Myocyte (in vitro differentiated cells): Measurements from ENCODE around the gene SAMD8. TPM values are rescaled to one million over a fixed set of nuclear protein-coding genes. Genes with fewer than 3 reads are reported as not detected.
A peak's percentile ranks its signal among the peaks of the same experiment; 100 is the strongest.
"Not testable (repeated sequence)": the region's sequence is repeated elsewhere in the genome, so short reads cannot be mapped to it uniquely, and the experiment has no call there.

ENCODE experiments used
- DNase-seq: peaks from one replicate; pipeline ENCODE4 v3.0.0-alpha.2; 2012; ENCODE audit warnings: low read depth
- total RNA-seq: library from RNA; depleted of rRNA; stranded (reverse); fragments of >200 nt; gene quantifications from 2 replicates; pipeline ENCODE4 v1.2.3, GENCODE V29; 2014

SAMD8 gene
- total RNA-seq, 1 donor from 2014 or later: 40.1 TPM

DNA sequence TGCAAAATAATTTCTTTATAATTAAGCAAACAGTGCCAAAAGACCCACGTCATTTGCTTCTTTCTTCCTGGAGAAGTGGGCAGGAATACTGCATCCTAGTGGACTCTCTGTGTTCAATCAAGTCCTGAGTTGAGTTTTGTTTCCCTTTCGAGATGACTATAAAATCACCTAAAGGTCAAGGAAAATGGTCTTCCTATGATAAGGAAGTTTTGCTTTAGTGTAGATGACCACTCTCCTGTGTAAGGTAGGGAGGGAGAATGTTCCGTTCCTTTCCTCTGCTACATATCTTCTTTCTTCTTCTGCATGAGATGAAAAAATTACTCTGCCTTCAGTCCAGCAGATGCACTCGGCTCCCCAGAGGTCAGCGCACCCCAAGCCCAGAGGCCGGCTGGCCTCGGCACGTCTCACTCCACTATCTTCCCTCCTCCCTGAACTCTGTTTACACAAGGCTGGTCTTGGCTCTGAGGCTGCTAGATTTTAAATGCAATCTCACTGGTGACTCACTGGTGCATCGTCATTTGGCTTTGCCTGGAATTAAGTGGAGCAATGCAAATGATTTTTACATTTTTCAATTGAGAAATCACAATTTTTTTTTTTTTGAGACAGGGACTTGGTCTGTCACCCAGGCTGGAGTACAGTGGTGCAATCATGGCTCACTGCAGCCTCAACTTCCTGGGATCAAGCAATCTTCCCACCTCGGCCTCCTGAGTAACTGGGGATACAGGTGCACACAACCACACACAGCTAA lies 80.5 kb downstream of the SAMD8 start:
- DNase-seq: peak; percentile 64

DNA sequence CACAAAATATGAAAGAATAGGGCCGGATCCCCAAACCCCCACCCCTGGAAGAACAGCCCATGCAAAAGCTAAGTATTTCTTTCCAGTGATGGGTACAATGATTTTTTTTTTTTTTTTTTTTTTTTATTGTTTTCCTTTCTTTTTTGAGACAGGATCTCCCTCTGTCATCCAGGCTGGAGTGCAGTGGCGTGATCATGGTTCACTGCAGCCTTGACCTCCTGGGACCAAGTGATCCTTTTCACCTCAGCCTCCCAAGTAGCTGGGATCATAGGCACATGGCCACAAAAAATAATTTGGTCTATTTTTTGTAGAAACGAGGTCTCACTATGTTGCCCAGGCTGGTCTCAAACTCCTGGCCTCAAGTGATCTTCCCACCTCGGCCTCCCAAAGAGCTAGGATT lies 83.2 kb downstream of the SAMD8 start:
- DNase-seq: not testable (repeated sequence)

DNA sequence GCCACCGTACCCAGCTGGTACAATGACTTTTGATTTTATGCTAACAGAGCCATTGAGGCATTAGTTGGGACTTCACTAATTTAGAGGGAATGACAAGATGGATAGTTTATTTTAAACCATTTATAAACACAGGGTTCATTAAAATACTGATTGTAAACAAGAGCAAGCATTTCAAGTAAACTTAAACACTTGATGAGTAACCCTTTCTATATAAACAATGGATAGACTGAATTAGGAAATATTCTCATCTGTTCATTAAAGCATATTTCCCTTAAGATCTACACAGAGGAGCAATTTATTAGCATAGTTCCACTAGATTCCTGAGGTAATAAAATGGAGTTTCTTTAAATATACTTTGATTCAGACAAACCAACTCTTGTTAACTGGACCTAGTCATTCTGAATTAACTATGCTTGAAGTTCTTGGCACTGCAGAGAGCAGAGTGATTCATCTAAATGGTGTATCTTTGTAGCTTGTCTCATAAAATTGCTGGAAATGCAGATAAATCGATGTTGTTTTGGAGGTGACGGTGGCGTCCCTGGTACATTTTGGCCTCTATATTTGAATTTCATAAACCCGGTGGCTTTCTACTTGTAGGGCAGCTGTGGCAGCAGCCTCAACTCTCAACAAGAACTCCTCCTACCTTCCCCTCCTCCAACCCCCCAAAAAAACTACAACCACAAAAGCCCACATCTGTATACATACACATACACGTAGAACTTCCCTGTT lies 83.7 kb downstream of the SAMD8 start:
- no peak for DNase-seq

DNA sequence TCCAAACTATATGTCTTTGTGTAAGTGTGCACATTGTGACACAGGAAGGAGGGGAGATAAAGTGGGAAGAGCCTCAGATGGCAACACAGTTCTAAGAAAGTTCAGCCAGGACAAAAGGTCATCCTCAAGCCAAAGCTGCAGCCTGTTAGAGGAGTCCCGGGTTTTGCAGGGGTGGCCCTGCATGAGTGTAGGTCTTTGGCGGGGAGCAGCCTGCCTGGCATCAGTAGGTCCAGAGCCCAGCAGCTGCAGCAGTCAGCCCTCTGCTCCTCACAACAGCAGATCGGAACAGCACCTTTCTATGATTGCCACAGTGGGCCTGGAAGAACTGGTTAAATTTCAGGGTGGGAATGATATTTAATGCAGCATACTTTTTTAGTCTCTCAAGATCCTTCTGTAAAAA lies 85.6 kb downstream of the SAMD8 start:
- DNase-seq: no peak

DNA sequence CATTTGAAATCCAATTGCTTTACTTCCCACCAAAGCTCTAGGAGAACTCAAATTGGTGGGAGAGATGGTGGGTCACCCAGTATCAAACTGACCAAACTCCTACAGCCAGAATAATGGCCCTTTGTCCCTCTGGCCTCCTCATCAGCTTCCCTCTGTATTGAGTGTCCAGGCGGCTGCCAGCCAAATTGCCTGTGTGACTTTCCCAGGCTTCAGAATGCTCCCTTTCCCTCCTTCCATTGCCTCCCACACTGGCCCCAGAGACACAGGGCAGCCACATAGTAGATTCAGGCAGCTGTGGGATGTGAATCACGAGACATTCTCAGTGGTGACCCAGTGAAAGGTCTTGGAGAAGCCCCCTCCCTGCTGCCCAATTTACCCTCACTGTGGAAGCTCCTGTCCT lies 86.5 kb downstream of the SAMD8 start:
- DNase-seq: no peak

DNA sequence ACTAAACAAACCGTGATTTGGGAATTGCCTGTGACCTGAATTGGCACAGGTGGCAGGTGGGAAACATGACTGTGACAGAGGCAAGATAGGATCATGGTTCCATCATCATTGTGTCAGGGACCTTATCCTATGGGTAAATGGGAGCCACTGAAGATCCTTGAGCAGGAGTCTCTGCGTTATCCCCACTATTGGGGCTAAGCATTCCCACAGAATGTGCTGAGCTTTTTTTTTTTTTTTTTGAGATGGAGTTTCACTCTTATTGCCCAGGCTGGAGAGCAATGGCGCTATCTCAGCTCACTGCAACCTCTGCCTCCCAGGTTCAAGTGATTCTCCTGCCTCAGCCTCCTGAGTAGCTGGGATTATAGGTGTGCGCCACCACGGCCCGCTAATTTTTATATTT lies 88.5 kb downstream of the SAMD8 start:
- DNase-seq: not testable (repeated sequence)

DNA sequence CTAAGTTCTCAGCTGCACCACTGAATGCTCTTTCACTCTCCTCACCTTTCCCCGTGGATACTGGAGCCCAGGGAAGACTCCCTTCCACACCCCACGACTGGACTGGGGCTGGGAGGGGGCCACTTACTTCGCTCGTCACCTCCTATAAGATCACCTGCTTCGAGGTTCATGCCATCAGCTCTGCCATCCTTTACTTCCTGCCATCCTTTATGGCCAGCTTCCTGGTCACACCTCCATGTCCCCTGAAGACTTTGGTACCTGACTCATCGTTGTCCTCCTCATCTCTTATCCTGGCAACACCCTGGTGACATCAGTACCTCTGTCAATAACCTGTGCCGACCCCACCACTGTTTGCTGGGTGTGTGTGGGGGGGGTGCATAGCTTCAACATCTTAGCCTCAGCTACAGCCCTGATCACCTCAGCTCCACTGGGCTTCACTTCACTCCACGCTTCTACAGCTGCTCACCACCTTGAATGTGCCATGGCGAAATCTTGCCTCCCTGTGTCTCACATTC lies 90.4 kb downstream of the SAMD8 start:
- no peak for DNase-seq

DNA sequence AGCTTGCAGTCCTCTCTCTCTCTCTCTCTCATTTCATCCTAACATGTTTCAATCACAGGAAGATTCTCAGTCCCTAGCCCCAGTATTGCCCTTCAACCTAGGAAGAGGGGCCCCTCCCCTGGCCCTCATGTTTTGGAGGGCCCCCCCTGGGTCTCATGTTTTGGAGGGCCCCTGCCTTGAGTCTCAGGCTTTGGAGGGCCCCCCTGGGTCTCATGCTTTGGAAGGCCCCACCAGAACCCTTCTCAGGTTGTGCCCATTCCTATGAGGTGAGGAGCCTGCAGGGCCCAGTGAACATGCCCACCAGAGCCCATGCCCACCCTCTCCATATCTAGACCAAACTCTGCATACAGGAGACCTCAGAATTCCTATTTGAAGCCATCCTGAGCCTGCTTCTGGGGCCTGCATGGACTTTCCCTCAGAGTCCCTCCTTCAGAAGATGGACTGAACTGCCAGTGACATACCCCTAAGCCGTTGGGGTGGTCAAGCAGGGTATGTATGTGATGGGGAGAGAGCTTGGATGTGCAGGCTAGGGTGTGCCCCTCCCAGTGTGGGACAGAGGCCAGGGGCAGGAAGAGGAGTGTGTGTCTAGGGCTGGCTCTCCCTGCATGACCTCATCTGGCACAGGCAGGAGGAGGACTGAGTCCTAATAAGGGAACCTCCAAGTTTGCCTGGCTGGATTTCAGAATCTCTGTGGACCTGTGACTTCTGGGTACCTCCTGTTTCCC lies 91.0 kb downstream of the SAMD8 start:
- peak; percentile 71 for DNase-seq

DNA sequence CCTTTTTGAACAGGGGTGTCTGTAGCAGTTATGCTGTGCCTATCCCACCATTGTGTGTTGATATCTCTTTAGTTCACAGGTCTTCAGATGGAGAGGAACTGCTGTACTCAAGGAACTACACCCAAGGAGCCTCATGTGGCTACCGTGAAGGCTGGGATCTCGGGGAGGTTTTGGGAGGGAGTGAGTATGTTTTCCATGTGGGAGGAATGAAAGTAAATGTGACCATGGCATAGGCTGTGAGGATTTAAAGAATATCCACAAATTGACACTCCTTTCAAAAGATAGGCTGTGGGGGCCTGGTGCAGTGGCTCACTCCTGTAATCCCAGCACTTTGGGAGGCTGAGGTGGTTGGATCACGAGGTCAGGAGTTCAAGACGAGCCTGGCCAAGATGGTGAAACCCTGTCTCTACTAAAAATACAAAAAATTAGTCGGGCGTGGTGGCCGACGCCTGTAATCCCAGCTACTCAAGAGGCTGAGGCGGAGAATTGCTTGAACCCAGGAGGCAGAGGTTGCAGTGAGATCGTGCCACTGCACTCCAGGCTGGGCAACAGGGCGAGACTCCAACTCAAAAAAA lies 91.7 kb downstream of the SAMD8 start:
- not testable (repeated sequence) for DNase-seq

DNA sequence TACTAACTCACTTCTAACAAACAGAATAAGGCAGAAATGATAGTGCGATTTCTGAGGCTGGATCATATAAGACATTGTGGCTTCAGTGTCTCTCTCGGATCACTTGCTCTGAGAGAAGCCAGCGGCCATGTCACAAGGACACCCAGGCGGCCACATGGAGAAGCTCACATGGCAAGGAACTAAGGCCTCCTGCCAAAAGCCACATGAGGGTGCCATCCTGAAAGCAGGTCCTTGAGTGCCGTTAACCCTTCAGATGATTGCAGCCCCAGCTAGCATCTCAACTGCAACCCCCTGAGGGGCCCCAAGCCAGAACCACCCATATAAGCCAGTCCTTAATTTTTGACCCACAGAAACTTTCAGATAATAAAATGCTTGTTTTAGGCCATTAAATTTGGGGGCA lies 92.3 kb downstream of the SAMD8 start:
- DNase-seq: no peak

DNA sequence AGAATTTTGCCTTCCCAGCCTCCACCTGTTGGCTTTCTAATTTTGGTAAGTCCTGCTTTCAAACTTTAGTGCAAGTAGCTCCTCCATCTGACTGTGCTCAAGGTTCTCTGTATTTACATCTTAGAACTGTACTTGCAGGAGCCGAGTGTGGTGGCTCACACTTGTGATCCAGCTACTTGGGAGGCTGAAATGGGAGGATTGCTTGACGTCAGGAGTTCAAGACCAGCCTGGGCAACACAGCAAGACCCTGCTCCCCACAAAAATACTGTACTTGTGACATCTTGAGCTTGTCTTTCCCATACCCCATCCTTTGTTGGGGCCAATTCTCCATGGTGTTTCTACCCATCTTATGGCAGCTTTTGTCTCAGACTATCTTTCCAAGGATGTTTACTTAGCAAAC lies 94.5 kb downstream of the SAMD8 start:
- no peak for DNase-seq

DNA sequence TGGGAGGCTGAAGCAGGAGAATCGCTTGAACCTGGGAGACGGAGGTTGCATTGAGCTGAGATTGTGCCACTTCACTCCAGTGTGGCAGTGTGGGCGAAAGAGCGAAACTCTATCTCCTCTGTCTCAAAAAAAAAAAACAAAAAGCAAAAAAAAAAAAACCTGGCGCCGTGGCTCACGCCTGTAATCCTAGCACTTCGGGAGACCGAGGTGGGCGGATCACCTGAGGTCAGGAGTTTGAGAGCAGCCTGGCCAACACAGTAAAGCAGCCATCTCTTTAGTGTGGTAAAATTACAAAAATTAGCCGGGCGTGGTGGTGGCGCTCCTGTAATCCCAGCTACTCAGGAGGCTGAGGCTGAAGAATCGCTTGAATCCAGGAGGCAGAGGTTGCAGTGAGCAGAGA lies 95.2 kb downstream of the SAMD8 start:
- DNase-seq: not testable (repeated sequence)

DNA sequence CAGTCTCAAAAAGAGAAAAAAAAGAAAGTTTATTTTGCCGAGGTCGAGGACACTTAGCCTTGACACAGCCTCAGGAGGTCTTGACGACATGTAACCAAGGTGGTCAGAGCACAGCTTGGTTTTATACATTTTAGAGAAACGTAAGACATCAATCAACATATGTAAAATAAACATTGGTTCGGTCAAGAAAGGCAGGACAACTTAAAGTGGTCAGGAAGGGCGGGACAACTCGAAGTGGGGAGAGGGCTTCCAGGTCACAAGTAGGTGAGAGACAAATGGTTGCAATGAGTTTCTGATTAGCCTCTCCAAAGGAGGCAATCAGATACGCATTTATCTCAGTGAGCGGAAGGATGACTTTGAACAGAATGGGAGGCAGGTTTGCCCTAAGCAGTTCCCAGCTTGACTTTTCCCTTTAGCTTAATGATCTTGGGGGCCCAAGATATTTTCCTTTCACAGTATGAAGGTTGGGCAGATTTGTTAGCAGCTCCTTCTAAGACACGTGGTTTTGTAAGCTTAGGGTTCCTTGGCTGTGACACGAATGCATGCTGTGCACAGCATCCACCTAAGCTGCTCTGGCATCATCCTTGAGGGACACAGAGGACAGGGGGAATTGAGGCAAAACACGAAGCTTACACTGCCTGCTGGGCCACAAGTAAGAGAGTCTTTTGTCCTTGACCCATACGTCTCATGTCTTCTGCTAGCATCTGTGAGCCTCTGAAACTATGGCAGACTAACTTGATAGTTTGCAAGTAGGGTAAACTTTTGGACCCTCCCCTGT lies 95.8 kb downstream of the SAMD8 start:
- no peak for DNase-seq

DNA sequence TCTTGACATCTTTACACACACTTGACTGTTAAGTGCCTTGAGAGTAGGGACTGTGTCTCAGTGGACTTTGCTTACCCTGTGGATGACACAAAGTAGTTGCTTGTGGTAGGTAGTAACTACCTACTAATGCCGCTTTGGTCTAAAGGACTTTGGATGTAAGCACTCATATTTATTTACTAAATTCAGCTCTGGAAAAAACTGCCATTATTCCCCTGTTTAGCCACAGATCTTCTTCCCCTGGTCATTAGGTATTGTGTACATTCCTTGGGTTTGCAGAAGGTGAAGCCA lies 96.3 kb downstream of the SAMD8 start:
- DNase-seq: no peak

DNA sequence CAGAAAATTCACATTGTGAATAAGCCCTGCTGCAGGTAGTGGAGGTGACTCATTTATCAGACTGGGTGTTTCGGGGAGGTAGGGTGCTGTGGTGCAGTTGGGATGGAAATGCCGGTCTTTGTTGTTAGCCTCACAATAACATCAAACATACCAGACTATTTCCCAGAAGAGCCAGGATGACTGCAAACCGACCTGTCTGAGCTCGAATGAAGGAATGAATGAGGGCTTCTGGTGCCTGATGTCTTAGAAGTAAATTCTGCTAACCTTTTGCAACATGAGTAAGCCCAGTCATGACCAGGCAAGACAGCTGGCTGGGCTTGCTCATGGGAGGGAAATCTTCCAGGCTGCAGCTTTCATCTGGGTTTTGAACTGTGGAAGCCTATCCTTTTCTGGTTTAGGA lies 96.7 kb downstream of the SAMD8 start:
- DNase-seq: peak; percentile 84

DNA sequence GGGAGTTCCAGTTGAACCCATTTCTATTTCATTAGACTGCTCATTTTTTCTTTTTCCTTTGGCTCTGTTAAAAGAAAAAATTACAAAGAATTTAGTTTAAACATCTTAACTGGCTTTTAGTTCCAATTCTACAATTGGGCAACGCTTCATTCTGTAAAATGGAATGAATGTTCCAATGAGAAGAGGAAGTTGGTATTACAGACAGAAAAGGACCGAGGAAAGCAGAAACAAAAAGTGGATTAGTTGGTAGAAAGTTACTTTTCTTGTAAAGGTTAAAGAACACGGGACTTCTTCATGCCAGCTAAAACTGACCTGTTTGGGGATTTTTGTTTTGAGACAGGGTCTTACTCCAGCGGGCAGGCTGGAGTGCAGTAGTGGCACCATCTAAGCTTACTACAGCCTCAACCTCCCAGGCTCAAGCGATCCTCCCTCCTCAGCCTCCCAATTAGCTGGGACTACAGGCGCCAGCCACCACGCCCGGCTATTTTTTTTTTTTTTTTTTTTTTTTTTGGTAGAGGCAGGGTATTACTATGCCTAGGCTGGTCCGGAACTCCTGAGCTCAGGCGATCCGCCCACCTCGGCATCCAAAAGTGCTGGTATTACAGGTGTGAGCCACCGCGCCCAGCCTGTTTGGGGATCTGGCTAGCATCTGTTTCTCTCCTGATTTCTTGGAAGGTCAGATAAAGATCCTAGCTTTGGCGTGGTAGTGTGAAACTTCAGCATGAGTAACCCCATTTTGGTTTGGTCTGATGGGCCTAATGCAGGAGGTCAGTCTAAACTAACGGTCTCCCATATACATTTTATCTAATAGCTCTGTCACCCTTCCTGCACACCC lies 97.8 kb downstream of the SAMD8 start:
- DNase-seq: no peak

DNA sequence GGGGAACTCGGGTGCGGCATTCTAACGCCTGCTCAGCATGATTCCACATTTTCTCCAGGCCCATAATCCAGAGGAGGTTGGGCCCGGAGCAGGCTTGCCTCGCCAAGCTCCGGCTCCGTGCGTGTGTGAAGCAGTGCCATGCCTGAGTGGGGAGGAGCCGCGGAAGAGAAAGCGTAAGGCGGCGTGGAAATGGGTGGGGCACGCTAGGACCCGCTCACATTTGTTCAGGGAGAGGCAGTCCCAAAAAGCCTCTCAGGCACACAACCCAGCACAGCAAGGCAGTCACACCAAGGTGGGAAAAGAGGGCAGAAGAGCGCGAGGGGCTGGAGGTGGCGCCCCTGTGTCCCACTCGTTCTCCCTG lies 98.4 kb downstream of the SAMD8 start:
- peak; percentile 86 for DNase-seq

DNA sequence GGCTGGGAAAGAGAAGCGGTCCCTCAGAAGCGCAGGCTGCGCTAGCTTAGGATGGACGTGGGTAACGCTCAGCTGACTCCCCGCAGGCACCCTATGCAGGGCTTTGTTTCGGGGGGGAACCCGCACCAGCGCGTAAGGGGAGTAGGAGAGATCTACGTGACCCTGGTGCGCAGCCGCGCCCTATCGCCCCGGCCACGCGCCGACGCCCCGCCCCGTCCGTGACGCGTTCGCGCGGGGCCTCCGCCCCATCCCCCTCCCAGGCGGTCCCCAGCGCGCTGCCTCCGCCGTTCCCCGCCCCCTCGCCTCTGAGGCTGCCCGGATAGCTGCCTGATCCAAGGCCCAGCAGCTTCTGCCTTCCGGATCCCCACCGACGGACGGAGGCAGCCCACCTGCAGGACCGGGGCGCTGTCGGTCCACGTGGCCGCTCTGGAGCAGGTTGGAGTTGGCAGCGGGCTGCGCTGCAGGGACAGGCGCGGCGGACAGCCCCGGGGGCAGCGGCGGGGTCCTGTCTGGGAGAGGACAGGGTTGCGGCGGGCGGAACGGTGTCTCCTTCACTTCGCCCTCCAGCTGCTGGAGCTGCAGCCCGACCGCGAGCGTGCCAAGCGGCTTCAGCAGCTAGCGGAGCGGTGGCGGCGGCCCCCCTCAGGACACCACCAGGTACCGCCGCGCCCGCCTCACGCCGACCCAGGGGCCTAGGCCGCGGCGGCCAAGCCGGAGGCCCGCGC lies 99.0 kb downstream of the SAMD8 start, which contains the start of gene VDAC2:
TSS of gene VDAC2 (plus strand) at position 515 of the 725 bp plus-strand sequence. CDS start 363 bp downstream, outside the sequence.
- peak; percentile 91 for DNase-seq

DNA sequence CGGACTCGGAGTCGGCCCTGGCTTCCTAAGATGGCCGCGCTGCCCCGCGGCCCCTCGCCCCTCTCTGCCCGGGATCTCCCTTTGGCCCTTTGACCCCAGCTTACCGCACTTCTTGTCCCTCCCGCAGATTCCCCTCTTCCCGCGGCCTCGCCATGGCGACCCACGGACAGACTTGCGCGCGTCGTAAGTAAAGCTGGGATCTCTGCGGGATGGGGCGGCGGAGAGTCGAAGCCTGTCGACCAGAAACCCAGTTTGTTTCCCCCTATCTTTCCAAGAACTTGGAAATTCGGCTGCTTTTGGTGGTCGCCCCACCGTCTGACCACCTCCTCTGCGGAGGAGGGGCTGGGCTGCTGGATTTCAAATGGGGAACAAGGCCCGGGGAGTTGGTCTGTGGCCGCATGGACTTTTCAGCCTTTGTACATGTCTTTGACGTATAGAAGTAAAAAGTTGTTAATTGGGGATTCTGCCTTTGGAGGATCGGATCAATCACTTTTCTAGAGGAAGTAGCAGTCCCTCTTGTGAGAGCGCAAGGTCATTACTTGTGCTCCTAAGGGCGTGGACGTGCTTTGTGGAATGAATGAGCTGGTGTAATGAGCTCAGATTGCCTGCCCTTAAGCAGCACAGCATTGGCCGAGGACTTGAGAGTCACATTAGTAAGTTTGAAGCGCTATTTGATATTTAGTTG lies 99.7 kb downstream of the SAMD8 start:
- peak; percentile 66 for DNase-seq
